Liver (tissue), 9 donors: ENCODE results near the gene GNAI3. TPM values are rescaled to one million over a fixed set of nuclear protein-coding genes. Genes with fewer than 3 reads are reported as not detected.

Experiments
- DNase-seq: peaks from one replicate; pipeline ENCODE4 v3.0.0-alpha.2; 2017; ENCODE audit warnings: low spot score
- H3K27ac ChIP-seq, 2 donors: one replicate each; pipeline ENCODE4 v1.7.0; 2013; ENCODE audit warnings: inconsistent platforms in 2 of 2, low read length in 2 of 2, control low read depth in 1 of 2, low read depth in 1 of 2, mild to moderate bottlenecking in 1 of 2
- H3K27me3 ChIP-seq, 4 donors: one replicate each; pipeline versions ENCODE4 v1.6.1 to v1.7.0; 2013; ENCODE audit warnings: low read length in 3 of 4, inconsistent platforms in 1 of 4, mild to moderate bottlenecking in 1 of 4, moderate library complexity in 1 of 4; ENCODE audit not compliant: control insufficient read depth in 4 of 4, insufficient read depth in 4 of 4
- H3K36me3 ChIP-seq, 4 donors: one replicate each; pipeline versions ENCODE4 v1.6.1 to v1.7.0; 2013; ENCODE audit warnings: low read length in 3 of 4, mild to moderate bottlenecking in 3 of 4, low read depth in 1 of 4, moderate library complexity in 1 of 4; ENCODE audit not compliant: control insufficient read depth in 4 of 4, insufficient read depth in 3 of 4
- H3K4me1 ChIP-seq, 4 donors: one replicate each; pipeline versions ENCODE4 v1.6.1 to v1.7.0; 2013; ENCODE audit warnings: low read length in 3 of 4, mild to moderate bottlenecking in 3 of 4, moderate library complexity in 1 of 4; ENCODE audit not compliant: control insufficient read depth in 4 of 4, insufficient read depth in 4 of 4
- H3K4me3 ChIP-seq, 3 donors: one replicate each; pipeline versions ENCODE4 v1.6.1 to v1.7.0; 2013; ENCODE audit warnings: low read length in 3 of 3, control low read depth in 1 of 3, low read depth in 1 of 3, mild to moderate bottlenecking in 1 of 3
- H3K9ac ChIP-seq, 2 donors: one replicate each; pipeline ENCODE4 v1.7.0; 2013; ENCODE audit warnings: low read length in 2 of 2, mild to moderate bottlenecking in 2 of 2, moderate library complexity in 2 of 2, control low read depth in 1 of 2, low read depth in 1 of 2
- H3K9me3 ChIP-seq, 4 donors: one replicate each; pipeline versions ENCODE4 v1.6.1 to v1.7.0; 2013; ENCODE audit warnings: low read length in 3 of 4; ENCODE audit not compliant: control insufficient read depth in 4 of 4
- CTCF ChIP-seq: fragments of 150-350 bp; IDR thresholded peaks from 2 replicates; pipeline ENCODE4 v1.5.1; 2017; ENCODE audit warnings: improper control_type of control experiment, low read depth, low read length; ENCODE audit not compliant: missing input control
- FOXA1 ChIP-seq: IDR thresholded peaks from 2 replicates; pipeline ENCODE4 v1.6.1; 2016; ENCODE audit warnings: antibody characterized with exemption
- FOXA2 ChIP-seq: IDR thresholded peaks from 2 replicates; pipeline ENCODE4 v1.6.1; 2016; ENCODE audit warnings: antibody characterized with exemption
- HNF4G ChIP-seq: IDR thresholded peaks from 2 replicates; pipeline ENCODE4 v1.6.1; 2016; ENCODE audit warnings: antibody characterized with exemption
- JUND ChIP-seq, 2 donors: IDR thresholded peaks; 2 replicates each; pipeline ENCODE4 v1.6.1; 2016; ENCODE audit warnings: antibody characterized with exemption in 2 of 2
- NR2F2 ChIP-seq: IDR thresholded peaks from 2 replicates; pipeline ENCODE4 v1.6.1; 2016; ENCODE audit warnings: antibody characterized with exemption
- RAD21 ChIP-seq, 2 donors: IDR thresholded peaks; 2 replicates each; pipeline ENCODE4 v1.6.1; 2016; ENCODE audit warnings: antibody characterized with exemption in 2 of 2, mild to moderate bottlenecking in 2 of 2
- RXRA ChIP-seq, 2 donors: IDR thresholded peaks; 2 replicates each; pipeline ENCODE4 v1.6.1; 2017 to 2018; ENCODE audit warnings: antibody characterized with exemption in 2 of 2, mild to moderate bottlenecking in 1 of 2
- SP1 ChIP-seq: IDR thresholded peaks from 2 replicates; pipeline ENCODE4 v1.6.1; 2018; ENCODE audit warnings: antibody characterized with exemption, mild to moderate bottlenecking
- TAF1 ChIP-seq: conservative IDR thresholded peaks from 2 replicates; pipeline ENCODE4 v1.6.1; 2016; ENCODE audit warnings: antibody characterized with exemption, mild to moderate bottlenecking
- YY1 ChIP-seq: IDR thresholded peaks from 2 replicates; pipeline ENCODE4 v1.6.1; 2016; ENCODE audit warnings: antibody characterized with exemption, mild to moderate bottlenecking
- WGBS: extraction: QIAGEN DNeasy Blood & Tissue Kit; methylation state at CpG from one replicate; pipeline ENCODE4 v1.1.7; 2013; 5-methylcytosine and 5-hydroxymethylcytosine counted together
- polyA plus RNA-seq, 2 donors: library from polyadenylated mRNA; stranded (reverse) in 1 of 2; unstranded in 1 of 2; fragments of 200-250 nt in 1 of 2; fragments of >200 nt in 1 of 2; fragmentation: Nextera tagmentation in 1 of 2; extraction: Ambion mirVana in 1 of 2; gene quantifications; one replicate each; pipeline versions ENCODE4 v1.2.1 to v1.2.3, GENCODE V29; 2013 to 2015
- total RNA-seq, 2 donors: library from RNA; depleted of rRNA; stranded (reverse); fragments of >200 nt; gene quantifications; one replicate each; pipeline ENCODE4 v1.2.3, GENCODE V29; 2014
- TF ChIP-seq, protein P1 (sequence below): IDR thresholded peaks from 2 replicates; pipeline ENCODE4 v1.6.1; 2016; ENCODE audit warnings: antibody characterized with exemption, mild to moderate bottlenecking
- TF ChIP-seq, protein P2 (sequence below): IDR thresholded peaks from 2 replicates; pipeline ENCODE4 v1.6.1; 2016; ENCODE audit warnings: antibody characterized with exemption
- donor health status: healthy.
- donor health status: healthy.
- donor health status: healthy.
- donor health status: healthy.
- donor health status: healthy.

Gene GNAI3
- total and polyA plus RNA-seq, 4 donors = 1.9 to 6.5 (median 4.3) TPM

- TF ChIP-seq, protein P1, sequence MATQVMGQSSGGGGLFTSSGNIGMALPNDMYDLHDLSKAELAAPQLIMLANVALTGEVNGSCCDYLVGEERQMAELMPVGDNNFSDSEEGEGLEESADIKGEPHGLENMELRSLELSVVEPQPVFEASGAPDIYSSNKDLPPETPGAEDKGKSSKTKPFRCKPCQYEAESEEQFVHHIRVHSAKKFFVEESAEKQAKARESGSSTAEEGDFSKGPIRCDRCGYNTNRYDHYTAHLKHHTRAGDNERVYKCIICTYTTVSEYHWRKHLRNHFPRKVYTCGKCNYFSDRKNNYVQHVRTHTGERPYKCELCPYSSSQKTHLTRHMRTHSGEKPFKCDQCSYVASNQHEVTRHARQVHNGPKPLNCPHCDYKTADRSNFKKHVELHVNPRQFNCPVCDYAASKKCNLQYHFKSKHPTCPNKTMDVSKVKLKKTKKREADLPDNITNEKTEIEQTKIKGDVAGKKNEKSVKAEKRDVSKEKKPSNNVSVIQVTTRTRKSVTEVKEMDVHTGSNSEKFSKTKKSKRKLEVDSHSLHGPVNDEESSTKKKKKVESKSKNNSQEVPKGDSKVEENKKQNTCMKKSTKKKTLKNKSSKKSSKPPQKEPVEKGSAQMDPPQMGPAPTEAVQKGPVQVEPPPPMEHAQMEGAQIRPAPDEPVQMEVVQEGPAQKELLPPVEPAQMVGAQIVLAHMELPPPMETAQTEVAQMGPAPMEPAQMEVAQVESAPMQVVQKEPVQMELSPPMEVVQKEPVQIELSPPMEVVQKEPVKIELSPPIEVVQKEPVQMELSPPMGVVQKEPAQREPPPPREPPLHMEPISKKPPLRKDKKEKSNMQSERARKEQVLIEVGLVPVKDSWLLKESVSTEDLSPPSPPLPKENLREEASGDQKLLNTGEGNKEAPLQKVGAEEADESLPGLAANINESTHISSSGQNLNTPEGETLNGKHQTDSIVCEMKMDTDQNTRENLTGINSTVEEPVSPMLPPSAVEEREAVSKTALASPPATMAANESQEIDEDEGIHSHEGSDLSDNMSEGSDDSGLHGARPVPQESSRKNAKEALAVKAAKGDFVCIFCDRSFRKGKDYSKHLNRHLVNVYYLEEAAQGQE = no peak
- no peak for TF ChIP-seq RXRA (IDR thresholded peaks at IDR 0.05)
Measured at GRCh38 chr1:109657970-109658369, 109.6 kb downstream of the GNAI3 start (continued).

- H3K9ac ChIP-seq = no peak overlapping the region
- 60% methylated on average over 3 of the region's 3 CpGs for WGBS
- no peak for DNase-seq
Measured at GRCh38 chr1:109658533-109659042, 110.2 kb downstream of the GNAI3 start.

DNA sequence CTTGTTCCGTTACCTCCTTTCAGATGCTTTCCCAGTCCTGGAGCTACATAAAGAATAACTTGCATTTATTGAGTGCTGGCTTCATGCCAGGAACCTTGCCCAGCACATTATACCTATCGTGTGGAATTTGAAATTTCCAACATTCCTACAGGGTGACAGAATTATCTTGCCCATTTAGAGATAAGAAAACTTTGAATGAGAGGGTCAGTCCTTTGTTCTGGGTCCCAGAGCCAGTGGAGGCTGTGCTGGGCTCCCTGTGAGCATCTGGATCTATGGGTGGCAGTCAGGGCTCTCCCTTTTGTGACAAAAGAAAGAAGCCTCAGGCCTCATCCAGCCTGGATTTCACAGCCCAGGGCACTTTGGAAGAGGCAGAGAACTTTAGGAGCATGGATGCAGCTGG lies 110.7 kb downstream of the GNAI3 start:
- no peak for DNase-seq
- Histone ChIP-seq H3K4me1 (peaks cover 6 to 21% (median 13%) of the 10 kb centered on the region in 4 donors), H3K27me3 (no peaks in the 10 kb centered on the region), H3K36me3 (peaks cover 0 to 24% (median 8%) of the 10 kb centered on the region in 4 donors), H3K27ac (no peak overlapping the region), H3K9me3 (no peaks in the 10 kb centered on the region), H3K9ac (no peak overlapping the region), H3K4me3 (no peak overlapping the region)
- WGBS = 60% methylated on average over 2 of the region's 2 CpGs
- TF ChIP-seq CTCF (no peak), TAF1 (no peak), YY1 (no peak), RXRA (IDR thresholded peaks at IDR 0.05) (no peak), RAD21 (IDR thresholded peaks at IDR 0.05) (no peak), HNF4G (no peak), SP1 (no peak)
- TF ChIP-seq, protein P1 = no peak

More at GRCh38 chr1:109658533-109659042, 110.2 kb downstream of the GNAI3 start:
- Histone ChIP-seq H3K9me3 (no peaks in the 10 kb centered on the region), H3K27ac (no peak overlapping the region), H3K27me3 (no peaks in the 10 kb centered on the region), H3K4me3 (no peak overlapping the region), H3K4me1 (peaks cover 6 to 21% (median 13%) of the 10 kb centered on the region in 4 donors), H3K36me3 (peaks cover 0 to 24% (median 8%) of the 10 kb centered on the region in 4 donors)
- TF ChIP-seq NR2F2 = no peak
- no peak for TF ChIP-seq JUND (IDR thresholded peaks at IDR 0.05)
- TF ChIP-seq FOXA2 = no peak
- TF ChIP-seq SP1 = no peak
- TF ChIP-seq FOXA1 = no peak
- no peak for TF ChIP-seq HNF4G
- TF ChIP-seq, protein P2, sequence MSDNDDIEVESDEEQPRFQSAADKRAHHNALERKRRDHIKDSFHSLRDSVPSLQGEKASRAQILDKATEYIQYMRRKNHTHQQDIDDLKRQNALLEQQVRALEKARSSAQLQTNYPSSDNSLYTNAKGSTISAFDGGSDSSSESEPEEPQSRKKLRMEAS = no peak
- TF ChIP-seq, protein P1 = no peak
